ES-I3 (cell line): ENCODE data around the gene SUSD2.
"Not testable (repeated sequence)": the region's sequence is repeated elsewhere in the genome, so short reads cannot be mapped to it uniquely, and the experiment has no call there.

Source experiments
- H3K36me3 ChIP-seq: 2 replicates; pipeline ENCODE4 v1.6.1; 2013; ENCODE audit warnings: mild to moderate bottlenecking, low read length, control low read depth, moderate library complexity; ENCODE audit not compliant: insufficient read depth
- H3K4me1 ChIP-seq: 2 replicates; pipeline ENCODE4 v1.6.1; 2013; ENCODE audit warnings: mild to moderate bottlenecking, control low read depth, low read length; ENCODE audit not compliant: insufficient read depth
- H3K9ac ChIP-seq: 2 replicates; pipeline ENCODE4 v1.6.1; 2013; ENCODE audit warnings: low read depth, mild to moderate bottlenecking, low read length, moderate library complexity
- H3K9me3 ChIP-seq: 2 replicates; pipeline ENCODE4 v1.6.1; 2013; ENCODE audit warnings: mild to moderate bottlenecking, low read length, moderate library complexity; ENCODE audit not compliant: control insufficient read depth, insufficient read depth

The SUSD2 gene

DNA sequence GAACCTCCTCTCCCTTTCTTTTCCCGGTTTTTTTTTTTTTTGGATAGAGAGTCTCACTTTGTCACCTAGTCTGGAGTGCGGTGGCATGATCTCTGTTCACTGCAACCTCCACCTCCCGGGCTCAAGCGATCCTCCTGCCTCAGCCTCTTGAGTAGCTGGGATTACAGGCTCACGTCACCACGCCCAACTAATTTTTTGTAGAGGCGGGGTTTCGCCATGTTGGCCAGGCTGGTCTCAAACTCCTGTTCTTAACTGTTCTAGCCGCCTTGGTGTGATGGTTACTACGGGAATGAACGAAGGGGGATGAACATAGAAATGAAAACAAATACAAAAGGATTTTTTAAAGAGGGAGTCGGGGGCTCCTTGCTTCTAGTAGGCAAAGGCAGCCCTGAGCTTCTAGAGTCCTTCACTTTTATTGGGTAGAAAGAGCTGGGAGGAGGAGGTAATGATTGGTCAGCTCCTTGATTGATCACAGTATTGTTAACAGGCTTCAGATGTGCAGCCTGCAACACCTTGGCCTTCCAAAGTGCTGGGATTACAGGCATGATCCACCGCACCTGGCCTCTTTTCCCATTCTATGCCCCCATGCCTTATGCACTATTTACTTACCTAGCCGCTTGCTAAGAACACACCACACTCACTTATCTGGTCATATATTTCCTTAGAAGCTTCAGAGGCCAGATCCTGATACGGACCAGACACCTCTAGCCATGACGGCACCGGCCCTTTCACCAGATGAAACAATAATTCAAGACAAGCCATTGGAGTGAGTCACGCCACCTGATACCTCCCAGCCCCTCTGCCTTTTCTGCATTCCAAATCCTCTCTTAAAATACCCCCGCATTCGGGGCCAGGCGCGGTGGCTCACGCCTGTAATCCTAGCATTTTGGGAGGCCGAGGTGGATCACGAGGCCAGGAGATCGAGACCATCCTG is 20.7 kb downstream of the SUSD2 start:
- H3K4me1 ChIP-seq, result peaks cover 7% of the 10 kb centered on the region
- no peaks in the 10 kb centered on the region; the same call in 1 of the 2 replicates for H3K9me3 ChIP-seq
- no peaks in the 10 kb centered on the region for H3K36me3 ChIP-seq
- no peak overlapping the region for H3K9ac ChIP-seq

DNA sequence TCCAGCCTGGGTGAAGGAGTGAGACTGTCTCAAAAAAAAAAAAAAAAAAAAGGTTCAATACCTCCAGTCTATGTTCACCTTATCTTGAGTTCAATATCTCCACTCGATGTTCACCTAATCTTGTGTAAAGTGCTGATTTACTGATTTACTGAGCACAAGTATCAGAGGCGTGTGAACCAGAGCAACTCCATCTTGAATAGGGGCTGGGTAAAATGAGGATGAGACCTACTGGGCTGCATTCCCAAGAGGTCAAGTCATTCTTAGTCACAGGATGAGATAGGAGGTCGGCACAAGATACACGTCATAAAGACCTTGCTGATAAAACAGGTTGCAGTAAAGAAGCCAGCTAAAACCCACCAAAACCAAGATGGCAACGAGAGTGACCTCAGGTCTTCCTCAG is 22.6 kb downstream of the SUSD2 start:
- peaks cover 22% of the 10 kb centered on the region for H3K4me1 ChIP-seq
- H3K9ac ChIP-seq, H3K9me3 ChIP-seq, H3K36me3 ChIP-seq: not testable (repeated sequence)

DNA sequence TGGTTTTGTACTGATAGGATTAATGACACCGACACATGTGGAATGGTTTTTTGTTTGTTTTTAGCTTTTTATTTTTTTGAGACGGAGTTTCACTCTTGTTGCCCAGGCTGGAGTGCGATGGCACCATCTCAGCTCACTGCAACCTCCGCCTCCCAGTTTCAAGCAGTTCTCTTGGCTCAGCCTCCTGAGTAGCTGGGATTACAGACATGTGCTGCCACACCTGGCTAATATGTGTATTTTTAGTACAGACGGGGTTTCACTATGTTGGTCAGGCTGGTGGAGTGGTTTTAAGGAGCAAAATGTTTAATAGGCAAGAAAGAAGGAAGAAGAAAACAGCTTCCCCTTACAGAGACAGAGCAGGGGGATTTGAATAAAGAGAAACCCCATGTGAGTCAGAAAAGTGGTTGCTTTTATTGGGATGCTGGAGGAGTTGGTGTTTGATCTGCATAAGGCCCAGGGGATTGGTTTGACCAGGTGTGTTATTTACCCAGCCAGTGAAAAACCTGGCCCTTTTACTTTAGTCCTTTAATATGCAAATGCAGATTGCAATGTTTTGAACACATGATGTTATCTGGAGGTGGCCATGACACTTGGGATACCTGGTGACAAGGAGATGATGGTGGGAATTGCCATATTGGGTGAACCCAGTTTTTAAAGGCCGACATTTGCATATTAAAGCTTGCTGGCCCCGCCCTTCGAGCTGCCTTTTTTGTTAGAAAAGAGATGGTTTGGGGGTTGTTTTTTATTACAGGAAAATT is 24.3 kb downstream of the SUSD2 start:
- peaks cover 22% of the 10 kb centered on the region for H3K4me1 ChIP-seq
- H3K9me3 ChIP-seq, result no peaks in the 10 kb centered on the region; the same call in 1 of the 2 replicates
- H3K36me3 ChIP-seq, result no peaks in the 10 kb centered on the region
- H3K9ac ChIP-seq, result no peak overlapping the region

DNA sequence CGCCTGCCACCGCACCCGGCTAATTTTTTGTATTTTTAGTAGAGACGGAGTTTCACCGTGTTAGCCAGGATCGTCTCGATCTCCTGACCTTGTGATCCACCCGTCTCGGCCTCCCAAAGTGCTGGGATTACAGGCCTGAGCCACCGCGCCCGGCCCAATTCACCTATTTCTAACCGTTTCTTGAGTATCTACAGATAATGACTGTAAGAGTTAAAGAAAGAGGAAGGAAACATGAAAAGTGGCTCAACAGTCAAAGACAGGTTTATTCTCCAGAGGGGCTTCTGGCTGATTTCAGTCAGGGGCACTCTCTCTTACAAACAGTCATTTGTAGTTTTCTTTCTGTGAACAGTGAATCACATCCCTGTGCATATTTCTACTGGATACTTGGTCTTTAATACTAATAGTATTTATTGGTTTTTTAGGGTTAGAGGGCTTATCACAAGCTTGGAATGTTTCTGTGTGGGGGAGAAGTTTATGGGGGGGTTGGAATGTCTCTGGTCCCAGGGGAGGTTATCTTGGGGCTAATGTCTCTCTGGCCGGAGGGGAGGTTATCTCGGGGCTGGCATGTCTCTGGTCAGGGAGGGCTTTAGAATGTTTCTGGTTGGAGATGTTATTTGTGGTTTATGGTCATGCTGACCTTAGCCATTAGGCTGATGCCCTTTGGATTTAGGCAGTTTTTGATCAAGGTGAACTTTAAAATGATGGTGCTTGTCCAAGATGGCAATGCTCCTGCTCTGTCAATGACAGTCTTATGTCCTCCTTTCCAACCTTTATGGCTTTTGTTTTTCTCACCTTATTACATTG is 25.4 kb downstream of the SUSD2 start:
- H3K4me1 ChIP-seq, result peaks cover 22% of the 10 kb centered on the region
- H3K36me3 ChIP-seq, H3K9ac ChIP-seq, H3K9me3 ChIP-seq: not testable (repeated sequence)

DNA sequence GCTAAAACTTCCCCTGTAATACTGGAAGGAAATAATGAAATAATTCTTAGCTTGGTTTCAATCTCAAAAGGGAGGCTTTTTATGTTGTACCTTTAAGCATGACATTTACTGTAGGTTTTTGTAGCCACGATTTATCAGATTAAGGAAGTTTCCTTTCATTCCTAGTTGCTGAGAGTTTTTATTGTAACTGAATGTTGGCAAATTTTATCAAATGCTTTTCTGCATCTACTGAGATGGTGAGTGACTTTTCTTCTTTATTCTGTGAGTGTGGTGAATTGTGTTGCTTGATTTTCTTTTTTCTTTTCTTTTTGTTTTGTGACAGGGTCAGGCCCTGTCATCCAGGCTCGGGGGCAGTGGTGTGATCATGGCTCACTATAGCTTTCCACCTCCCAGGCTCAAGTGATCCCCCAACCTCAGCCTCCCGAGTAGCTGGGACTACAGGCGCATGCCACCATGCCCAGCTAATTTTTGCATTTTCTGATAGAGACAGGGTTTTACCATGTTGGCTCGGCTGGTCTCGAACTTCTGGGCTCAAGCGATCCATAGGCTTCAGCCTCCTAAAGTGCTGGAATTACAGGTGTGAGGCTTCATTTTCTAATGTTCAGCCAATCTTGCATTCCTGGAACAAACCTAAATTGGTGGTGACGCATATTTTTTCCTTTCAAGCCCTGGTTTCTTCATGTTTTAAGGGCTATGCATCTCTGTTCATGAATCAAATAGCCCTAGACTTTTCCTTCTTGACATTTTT is 26.2 kb downstream of the SUSD2 start:
- Histone ChIP-seq H3K9me3 (no peaks in the 10 kb centered on the region; the same call in 1 of the 2 replicates), H3K9ac (no peak overlapping the region), H3K4me1 (peaks cover 26% of the 10 kb centered on the region), H3K36me3 (no peaks in the 10 kb centered on the region)

DNA sequence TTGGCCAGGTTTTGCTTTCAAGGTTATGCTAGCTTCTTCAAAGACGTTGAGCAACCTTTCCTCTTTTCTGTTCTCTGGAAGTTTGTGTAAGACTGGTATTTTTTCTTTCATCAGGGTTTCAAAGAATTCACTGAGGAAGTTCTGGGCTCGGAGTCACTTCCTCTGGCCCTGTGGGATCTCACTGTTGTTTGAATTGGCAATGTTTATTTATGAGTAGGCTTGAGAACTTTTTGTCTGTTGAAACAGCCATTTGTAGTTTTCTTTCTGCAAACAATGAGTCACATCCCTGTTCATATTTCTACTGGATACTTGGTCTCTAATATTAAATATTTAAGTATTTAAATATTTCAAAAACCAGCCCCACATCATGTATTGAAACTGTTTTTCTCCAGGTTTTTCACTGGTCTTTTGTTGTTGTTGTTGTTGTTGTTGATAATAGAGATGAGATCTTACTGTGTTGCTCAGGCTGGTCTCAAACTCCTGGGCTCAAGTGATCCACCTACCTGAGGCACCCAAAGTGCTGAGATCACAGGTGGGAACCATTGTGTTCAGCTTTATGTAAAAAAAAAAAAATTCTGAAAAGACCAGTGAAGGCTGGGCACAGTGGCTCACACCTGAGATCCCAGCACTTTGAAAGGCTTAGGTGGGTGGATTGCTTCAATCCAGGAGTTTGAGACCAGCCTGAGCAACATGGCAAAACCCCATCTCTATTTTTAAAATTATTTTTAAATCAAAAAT is 26.9 kb downstream of the SUSD2 start:
- Histone ChIP-seq H3K9me3 (no peaks in the 10 kb centered on the region; the same call in 1 of the 2 replicates), H3K36me3 (no peaks in the 10 kb centered on the region), H3K4me1 (peaks cover 26% of the 10 kb centered on the region), H3K9ac (no peak overlapping the region)

DNA sequence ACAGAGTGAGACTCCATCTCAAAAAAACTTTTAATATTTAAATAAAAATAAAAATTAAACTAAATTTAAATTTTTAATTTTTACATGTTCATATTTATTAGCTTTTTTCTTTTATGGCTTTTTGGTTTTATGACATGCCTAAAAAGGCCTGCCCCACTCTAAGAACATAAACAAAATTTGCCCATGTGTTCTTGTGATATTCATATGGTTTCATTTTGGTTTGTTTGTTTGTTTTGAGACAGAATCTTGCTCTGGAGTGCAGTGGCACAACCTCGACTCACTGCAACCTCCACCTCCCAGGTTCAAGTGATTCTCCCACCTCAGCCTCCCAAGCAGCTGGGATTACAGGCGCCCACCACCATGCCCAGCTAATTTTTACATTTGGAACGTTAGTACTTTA is 27.7 kb downstream of the SUSD2 start:
- Histone ChIP-seq H3K4me1 (peaks cover 26% of the 10 kb centered on the region), H3K9ac (no peak overlapping the region), H3K9me3 (no peaks in the 10 kb centered on the region; the same call in 1 of the 2 replicates), H3K36me3 (no peaks in the 10 kb centered on the region)

DNA sequence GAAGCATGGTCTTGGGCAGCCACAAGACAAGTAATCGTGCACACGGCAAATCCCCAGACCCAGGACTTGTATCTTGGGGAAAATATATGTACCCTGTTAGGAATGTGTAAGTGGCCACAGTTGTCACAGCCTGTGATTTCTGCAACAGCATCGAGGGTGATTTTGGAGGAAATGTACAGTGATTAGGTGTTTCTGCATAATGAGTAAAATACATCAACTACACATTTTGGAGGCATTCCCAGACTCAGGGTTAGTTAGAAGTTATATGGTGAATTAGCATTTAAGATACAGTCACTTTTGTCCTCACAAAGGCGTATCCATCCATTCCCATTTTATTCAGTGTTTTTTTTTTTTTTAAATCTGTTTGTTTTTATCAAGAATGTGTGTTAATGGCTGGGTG is 28.4 kb downstream of the SUSD2 start:
- peaks cover 26% of the 10 kb centered on the region for H3K4me1 ChIP-seq
- H3K9ac ChIP-seq, result no peak overlapping the region
- H3K9me3 ChIP-seq, result no peaks in the 10 kb centered on the region; the same call in 1 of the 2 replicates
- no peaks in the 10 kb centered on the region for H3K36me3 ChIP-seq

DNA sequence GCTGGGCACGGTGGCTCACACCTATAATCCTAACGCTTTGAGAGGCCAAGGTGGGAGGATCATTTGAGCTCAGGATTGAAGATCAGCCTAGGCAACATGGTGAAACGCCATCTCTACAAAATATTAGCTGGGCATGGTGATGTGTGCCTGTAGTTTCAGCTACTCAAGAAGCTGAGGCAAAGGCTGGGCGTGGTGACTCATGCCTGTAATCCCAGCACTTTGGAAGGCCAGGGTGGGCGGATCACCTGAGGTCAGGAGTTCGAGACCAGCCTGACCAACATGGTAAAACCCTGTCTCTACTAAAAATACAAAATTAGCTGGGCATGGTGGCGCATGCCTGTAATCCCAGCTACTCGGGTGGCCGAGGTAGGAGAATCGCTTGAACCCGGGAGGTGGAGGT is 29.1 kb downstream of the SUSD2 start:
- H3K36me3 ChIP-seq, result not testable (repeated sequence)
- H3K4me1 ChIP-seq, result peaks cover 26% of the 10 kb centered on the region

DNA sequence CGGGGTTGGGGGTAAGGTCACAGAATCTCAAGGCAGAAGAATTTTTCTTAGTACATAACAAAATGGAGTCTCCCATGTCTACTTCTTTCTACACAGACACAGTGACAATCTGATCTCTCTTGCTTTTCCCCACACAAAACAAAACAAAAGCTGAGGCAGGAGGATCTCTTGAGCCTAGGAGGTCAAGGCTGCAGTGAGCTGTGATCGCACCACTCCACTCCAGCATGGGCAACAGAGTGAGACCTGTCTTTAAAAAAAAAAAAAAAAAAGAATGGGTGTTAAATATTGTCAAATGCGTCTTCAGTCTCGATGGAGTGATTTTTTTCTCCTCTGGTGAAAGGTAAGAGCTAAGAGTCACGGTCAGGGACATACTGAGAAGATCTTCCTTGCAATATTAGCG is 30.4 kb downstream of the SUSD2 start:
- not testable (repeated sequence) for H3K36me3 ChIP-seq, H3K9ac ChIP-seq, H3K9me3 ChIP-seq
- H3K4me1 ChIP-seq, result peaks cover 21% of the 10 kb centered on the region

More for the DNA sequence above, 29.1 kb downstream of the SUSD2 start:
- not testable (repeated sequence) for H3K9ac ChIP-seq, H3K9me3 ChIP-seq

DNA sequence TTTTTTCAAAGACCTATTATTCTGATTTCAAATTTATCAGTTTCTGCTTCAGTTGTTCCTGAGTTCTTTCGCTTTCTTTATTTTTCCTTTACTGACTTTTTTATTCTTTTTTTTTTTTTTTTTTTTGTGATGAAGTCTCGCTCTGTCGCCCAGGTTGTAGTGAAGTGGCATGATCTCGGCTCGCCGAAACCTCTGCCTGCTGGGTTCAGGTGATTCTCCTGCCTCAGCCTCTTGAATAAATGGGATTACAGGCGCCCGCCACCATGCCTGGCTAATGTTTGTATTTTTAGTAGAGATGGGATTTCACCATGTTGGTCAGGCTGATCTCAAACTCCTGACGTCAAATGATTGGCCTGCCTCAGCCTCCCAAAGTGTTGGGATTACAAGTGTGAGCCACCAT is 31.8 kb downstream of the SUSD2 start:
- not testable (repeated sequence) for H3K36me3 ChIP-seq, H3K4me1 ChIP-seq, H3K9me3 ChIP-seq, H3K9ac ChIP-seq

DNA sequence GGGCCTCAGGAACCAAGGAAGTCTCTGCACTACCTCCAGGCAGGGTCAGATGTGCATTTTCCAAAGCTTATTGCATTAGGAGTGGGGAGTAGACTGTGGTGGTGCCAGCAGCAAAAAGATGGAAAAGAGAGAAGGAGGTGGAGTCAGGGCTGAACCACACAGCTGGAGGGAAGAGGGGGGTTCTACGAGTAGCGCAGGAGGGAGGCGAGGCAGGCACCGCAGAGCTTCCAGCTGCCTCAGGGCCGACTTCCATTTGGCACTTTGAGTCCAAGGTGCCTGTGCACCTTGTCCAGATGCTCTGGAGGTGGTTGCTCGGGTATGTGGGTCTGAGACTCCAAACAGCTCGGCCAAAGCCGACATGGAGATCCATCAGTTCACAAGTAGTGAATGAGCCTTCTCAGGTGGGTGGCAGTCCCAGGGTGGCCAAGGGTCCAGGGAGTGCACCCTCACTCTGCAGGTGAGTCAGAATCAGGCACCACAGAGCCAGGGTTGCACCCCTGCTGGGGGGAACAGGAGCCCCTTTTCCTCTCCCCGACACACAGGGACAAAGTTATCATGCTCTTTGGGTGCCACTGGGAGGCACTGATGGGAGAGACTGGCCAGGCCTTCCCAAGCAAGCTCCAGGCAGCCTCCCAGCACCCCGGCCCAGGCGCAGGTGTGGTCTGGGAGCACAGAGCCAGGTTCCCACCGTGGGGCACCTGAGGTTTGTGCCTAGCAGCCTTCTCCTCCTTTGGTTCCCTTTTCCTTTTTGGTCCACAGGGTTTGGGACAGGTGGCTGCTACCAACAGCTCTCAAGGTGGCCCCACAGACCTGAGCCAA is 33.4 kb downstream of the SUSD2 start:
- H3K4me1 ChIP-seq, result peaks cover 5% of the 10 kb centered on the region; the same call in 1 of the 2 replicates
- no peaks in the 10 kb centered on the region for H3K9me3 ChIP-seq
- H3K36me3 ChIP-seq, result no peaks in the 10 kb centered on the region
- no peak overlapping the region for H3K9ac ChIP-seq
